ENCODE data around the gene AFF3. TPM values are rescaled to one million over a fixed set of nuclear protein-coding genes. Genes with fewer than 3 reads are reported as not detected.

Gene AFF3
- total RNA-seq, 1 donor from 2014 or later = 8.0 TPM

DNA sequence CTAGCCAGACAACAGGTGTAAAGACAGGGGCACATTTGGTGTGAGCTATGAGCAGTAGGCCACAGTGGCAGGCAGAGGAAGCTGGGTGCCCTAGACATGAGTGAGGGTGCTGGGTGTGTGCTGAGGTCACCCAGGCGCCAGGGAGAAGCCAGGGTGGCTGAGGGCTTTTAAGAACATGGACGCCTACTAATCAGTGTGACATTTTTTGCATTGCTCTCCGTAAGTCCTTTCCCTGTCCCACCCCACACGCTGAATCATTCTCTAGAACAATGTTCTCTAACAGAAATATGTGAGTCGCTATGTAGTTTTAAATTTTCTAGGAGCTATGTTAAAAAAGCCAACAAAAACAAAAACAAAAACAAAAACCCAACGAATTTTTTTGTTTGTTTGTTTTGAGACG lies 448.1 kb downstream of the AFF3 start:
- no peak for TF ChIP-seq CTCF (IDR thresholded peaks at IDR 0.05; ENCODE audit: borderline replicate concordance)

DNA sequence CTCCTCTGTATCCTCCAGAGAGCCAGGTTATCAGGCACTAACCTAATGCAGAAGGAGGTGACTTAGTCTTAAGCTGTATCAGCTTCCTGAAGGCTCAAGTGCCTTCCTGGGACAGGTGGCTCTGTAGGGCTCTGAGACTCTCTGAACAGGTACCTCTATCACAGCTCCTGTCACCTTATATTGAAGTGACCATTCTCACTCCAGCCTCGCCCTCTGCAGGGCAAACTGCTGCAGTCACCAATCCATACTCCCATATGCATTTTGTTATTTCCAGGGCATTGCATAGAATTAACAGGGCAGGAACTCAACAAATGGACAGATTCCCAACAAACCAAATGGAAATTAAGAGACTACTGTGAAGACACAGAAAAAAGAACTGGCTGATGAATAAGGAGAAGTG lies 449.6 kb downstream of the AFF3 start:
- intact Hi-C loops (cut with micrococcal nuclease) = no loop called here
- DNase-seq = no peak
- Histone ChIP-seq H3K9me3 (replicated peaks) (no peaks in the 10 kb centered on the region), H3K27me3 (ENCODE audit: low read depth) (no peaks in the 10 kb centered on the region), H3K4me3 (no peak overlapping the region), H3K36me3 (no peaks in the 10 kb centered on the region), H3K4me1 (peaks cover 42% of the 10 kb centered on the region), H3K27ac (replicated peaks) (peak overlapping the region; percentile 36)
- no peak for TF ChIP-seq CTCF (IDR thresholded peaks at IDR 0.05; ENCODE audit: borderline replicate concordance)

More for the DNA sequence above, 448.1 kb downstream of the AFF3 start:
- no peaks in the 10 kb centered on the region for H3K36me3 ChIP-seq
- no peak for DNase-seq
- no peaks in the 10 kb centered on the region for H3K27me3 ChIP-seq (ENCODE audit: low read depth)
- no peak overlapping the region for H3K4me3 ChIP-seq
- H3K27ac ChIP-seq (replicated peaks) = peak overlapping the region; percentile 34
- H3K4me1 ChIP-seq = peaks cover 54% of the 10 kb centered on the region
- intact Hi-C loops (cut with micrococcal nuclease) = no loop called here
- H3K9me3 ChIP-seq (replicated peaks) = no peaks in the 10 kb centered on the region

DNA sequence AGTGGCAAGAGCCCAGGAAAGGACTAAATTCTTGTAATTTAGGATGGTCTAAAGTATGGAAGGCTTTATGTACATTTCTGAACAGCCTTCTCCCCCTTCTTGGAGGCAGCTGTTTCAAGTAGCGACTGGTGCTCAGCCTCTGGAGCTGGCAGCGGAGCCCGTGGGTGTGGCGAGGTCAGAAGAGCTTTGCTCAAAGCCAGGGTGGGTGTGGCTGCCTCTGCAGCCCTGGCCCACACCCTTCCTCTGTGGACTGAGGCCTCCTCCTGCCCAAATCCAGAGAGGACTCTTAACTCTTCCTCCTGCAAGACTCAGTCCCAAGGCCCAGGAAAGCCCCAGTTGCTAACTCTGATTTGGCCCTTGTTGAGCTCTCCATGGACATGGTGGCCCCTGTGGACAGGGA lies 450.5 kb downstream of the AFF3 start:
- DNase-seq = peak; percentile 75
- TF ChIP-seq CTCF (IDR thresholded peaks at IDR 0.05; ENCODE audit: borderline replicate concordance) = no peak
- Histone ChIP-seq H3K27ac (replicated peaks) (peak overlapping the region; percentile 36), H3K4me3 (no peak overlapping the region), H3K27me3 (ENCODE audit: low read depth) (no peaks in the 10 kb centered on the region), H3K36me3 (no peaks in the 10 kb centered on the region), H3K4me1 (peaks cover 38% of the 10 kb centered on the region), H3K9me3 (replicated peaks) (no peaks in the 10 kb centered on the region)
- intact Hi-C loops (cut with micrococcal nuclease) = no loop called here

- no peaks in the 10 kb centered on the region for H3K36me3 ChIP-seq
- intact Hi-C loops (cut with micrococcal nuclease) = no loop called here
- peaks cover 24% of the 10 kb centered on the region for H3K4me1 ChIP-seq
- H3K9me3 ChIP-seq (replicated peaks) = no peaks in the 10 kb centered on the region
- TF ChIP-seq CTCF (IDR thresholded peaks at IDR 0.05; ENCODE audit: borderline replicate concordance) = no peak
- H3K27ac ChIP-seq (replicated peaks) = no peak overlapping the region
- H3K4me3 ChIP-seq = no peak overlapping the region
- H3K27me3 ChIP-seq (ENCODE audit: low read depth) = no peaks in the 10 kb centered on the region
- no peak for DNase-seq
Measured at GRCh38 chr2:99689145-99689742, 453.1 kb downstream of the AFF3 start.

DNA sequence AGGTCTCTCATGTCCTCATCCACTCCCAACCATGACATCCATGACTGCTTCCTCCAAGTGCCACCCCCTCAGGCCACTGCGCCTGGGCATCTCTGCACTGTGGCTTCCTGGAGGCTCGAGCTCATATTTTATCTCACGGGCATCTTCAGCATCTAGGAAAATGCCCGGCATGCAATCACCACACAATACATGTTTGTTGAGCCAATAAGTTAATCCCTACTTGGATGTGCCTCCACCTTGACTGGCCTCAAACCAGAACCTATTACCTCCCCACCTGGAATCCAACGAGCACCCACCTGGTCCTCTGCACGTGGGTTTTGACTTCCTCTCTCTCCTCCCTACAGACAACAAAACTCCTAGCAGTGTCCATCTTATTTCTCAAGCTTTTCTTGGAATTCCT lies 453.7 kb downstream of the AFF3 start:
- DNase-seq = no peak
- Histone ChIP-seq H3K9me3 (replicated peaks) (no peaks in the 10 kb centered on the region), H3K4me1 (peaks cover 19% of the 10 kb centered on the region), H3K4me3 (no peak overlapping the region), H3K36me3 (no peaks in the 10 kb centered on the region), H3K27me3 (ENCODE audit: low read depth) (no peaks in the 10 kb centered on the region), H3K27ac (replicated peaks) (no peak overlapping the region)
- intact Hi-C loops (cut with micrococcal nuclease) = no loop called here
- TF ChIP-seq CTCF (IDR thresholded peaks at IDR 0.05; ENCODE audit: borderline replicate concordance) = no peak

Measured in left ventricle myocardium inferior (tissue), 1 donor.